ENCODE measurements around the gene YRDC.

Gene YRDC

GRCh38 chr1:37822906-37823815 lies 15.2 kb upstream of the YRDC start:
- Histone ChIP-seq H3K4ac (ENCODE audit: low read depth, low read length) (no peak overlapping the region), H4K8ac (ENCODE audit: low read depth, low read length) (no peak overlapping the region), H3K23ac (ENCODE audit: low read length) (no peak overlapping the region), H2BK12ac (ENCODE audit: low read length) (no peak overlapping the region), H4K91ac (ENCODE audit: low read depth, low read length) (no peak overlapping the region), H3K9me3 (ENCODE audit: insufficient read depth, low read depth, low read length) (no peaks in the 10 kb centered on the region), H3K4me3 (ENCODE audit: low read depth, low read length) (no peak overlapping the region), H3K4me2 (ENCODE audit: low read length) (no peak overlapping the region), H3K4me1 (ENCODE audit: control insufficient read depth in 1 of 2, insufficient read depth in 2 of 2, low read length in 2 of 2) (no peaks in the 10 kb centered on the region), H3K9ac (ENCODE audit: low read length) (no peak overlapping the region), H3K18ac (ENCODE audit: low read length) (no peak overlapping the region), H2AFZ (ENCODE audit: insufficient read depth, low read length, poor library complexity) (no peak overlapping the region), H3K79me2 (ENCODE audit: control insufficient read depth, insufficient read depth, low read length, poor library complexity) (no peaks in the 10 kb centered on the region), H3K79me1 (ENCODE audit: low read length) (no peaks in the 10 kb centered on the region), H3K14ac (ENCODE audit: low read length) (no peak overlapping the region), H3K27me3 (ENCODE audit: insufficient read depth, low read length) (no peaks in the 10 kb centered on the region), H3K27ac (ENCODE audit: low read depth, low read length) (no peak overlapping the region), H2AK5ac (ENCODE audit: low read length) (no peak overlapping the region), H3K36me3 (ENCODE audit: control insufficient read depth in 1 of 2, insufficient read depth in 2 of 2, low read length in 2 of 2) (peaks cover 18 to 33% of the 10 kb centered on the region in 2 experiments), H2BK120ac (ENCODE audit: insufficient read depth, low read length, poor library complexity) (no peak overlapping the region), H2BK5ac (ENCODE audit: low read depth, low read length, poor library complexity) (no peak overlapping the region), H4K12ac (ENCODE audit: low read depth, low read length) (no peak overlapping the region)
- no peak for DNase-seq
- WGBS (ENCODE audit: extremely low coverage, insufficient coverage, insufficient read length) = no CpG with 5 or more reads among the region's 9 CpGs

- no peak overlapping the region for H3K4me3 ChIP-seq (ENCODE audit: low read depth, low read length)
- H3K79me1 ChIP-seq (ENCODE audit: low read length) = no peaks in the 10 kb centered on the region
- no peak overlapping the region for H2BK5ac ChIP-seq (ENCODE audit: low read depth, low read length, poor library complexity)
- H3K36me3 ChIP-seq (ENCODE audit: control insufficient read depth in 1 of 2, insufficient read depth in 2 of 2, low read length in 2 of 2) = peaks cover 18 to 40% of the 10 kb centered on the region in 2 experiments
- H3K4ac ChIP-seq (ENCODE audit: low read depth, low read length) = no peak overlapping the region
- H4K12ac ChIP-seq (ENCODE audit: low read depth, low read length) = no peak overlapping the region
- H3K79me2 ChIP-seq (ENCODE audit: control insufficient read depth, insufficient read depth, low read length, poor library complexity) = no peaks in the 10 kb centered on the region
- no peaks in the 10 kb centered on the region for H3K9me3 ChIP-seq (ENCODE audit: insufficient read depth, low read depth, low read length)
- H3K23ac ChIP-seq (ENCODE audit: low read length) = no peak overlapping the region
- H2AK5ac ChIP-seq (ENCODE audit: low read length) = no peak overlapping the region
- H3K18ac ChIP-seq (ENCODE audit: low read length) = no peak overlapping the region
- H3K14ac ChIP-seq (ENCODE audit: low read length) = no peak overlapping the region
- no peaks in the 10 kb centered on the region for H3K4me1 ChIP-seq (ENCODE audit: control insufficient read depth in 1 of 2, insufficient read depth in 2 of 2, low read length in 2 of 2)
- no peak overlapping the region for H2BK12ac ChIP-seq (ENCODE audit: low read length)
- no peaks in the 10 kb centered on the region for H3K27me3 ChIP-seq (ENCODE audit: insufficient read depth, low read length)
- no peak overlapping the region for H2BK120ac ChIP-seq (ENCODE audit: insufficient read depth, low read length, poor library complexity)
- WGBS (ENCODE audit: extremely low coverage, insufficient coverage, insufficient read length) = no CpG with 5 or more reads among the region's 2 CpGs
- H4K8ac ChIP-seq (ENCODE audit: low read depth, low read length) = no peak overlapping the region
- no peak overlapping the region for H4K91ac ChIP-seq (ENCODE audit: low read depth, low read length)
- H2AFZ ChIP-seq (ENCODE audit: insufficient read depth, low read length, poor library complexity) = no peak overlapping the region
- no peak overlapping the region for H3K27ac ChIP-seq (ENCODE audit: low read depth, low read length)
- no peak overlapping the region for H3K9ac ChIP-seq (ENCODE audit: low read length)
- no peak for DNase-seq
- H3K4me2 ChIP-seq (ENCODE audit: low read length) = no peak overlapping the region
These were observed 13.5 kb upstream of the YRDC start for GRCh38 chr1:37821481-37821880.

DNA sequence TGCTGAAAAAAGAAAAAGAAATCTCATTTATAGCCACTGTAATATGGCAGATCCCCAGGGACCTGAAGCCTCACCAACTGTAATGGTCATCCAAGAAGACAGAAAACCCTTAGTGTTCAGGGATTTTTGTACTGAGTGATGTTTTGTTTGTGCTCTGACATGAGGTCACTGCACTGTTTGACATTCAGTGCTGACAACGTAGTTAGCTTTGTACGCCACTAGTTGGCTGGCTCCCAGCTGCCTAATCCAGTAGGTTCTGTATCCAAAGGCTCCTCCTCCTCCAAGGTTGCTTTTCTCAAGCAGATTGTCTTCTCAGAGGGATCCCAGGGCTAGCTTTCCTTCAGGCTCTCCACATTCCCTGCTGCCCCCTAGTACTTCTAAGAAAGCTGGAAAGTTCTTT lies 9.5 kb upstream of the YRDC start:
- Histone ChIP-seq H3K9ac (ENCODE audit: low read length) (no peak overlapping the region), H3K4me3 (ENCODE audit: low read depth, low read length) (no peak overlapping the region), H3K79me2 (ENCODE audit: control insufficient read depth, insufficient read depth, low read length, poor library complexity) (no peaks in the 10 kb centered on the region), H2AK5ac (ENCODE audit: low read length) (no peak overlapping the region), H3K23ac (ENCODE audit: low read length) (no peak overlapping the region), H2BK12ac (ENCODE audit: low read length) (no peak overlapping the region), H4K91ac (ENCODE audit: low read depth, low read length) (no peak overlapping the region), H3K79me1 (ENCODE audit: low read length) (no peaks in the 10 kb centered on the region), H3K27me3 (ENCODE audit: insufficient read depth, low read length) (no peaks in the 10 kb centered on the region), H3K14ac (ENCODE audit: low read length) (no peak overlapping the region), H4K8ac (ENCODE audit: low read depth, low read length) (no peak overlapping the region), H3K4me2 (ENCODE audit: low read length) (no peak overlapping the region), H4K12ac (ENCODE audit: low read depth, low read length) (no peak overlapping the region), H2BK120ac (ENCODE audit: insufficient read depth, low read length, poor library complexity) (no peak overlapping the region), H3K4me1 (ENCODE audit: control insufficient read depth in 1 of 2, insufficient read depth in 2 of 2, low read length in 2 of 2) (no peaks in the 10 kb centered on the region), H3K9me3 (ENCODE audit: insufficient read depth, low read depth, low read length) (no peaks in the 10 kb centered on the region), H3K27ac (ENCODE audit: low read depth, low read length) (no peak overlapping the region), H3K18ac (ENCODE audit: low read length) (no peak overlapping the region), H2AFZ (ENCODE audit: insufficient read depth, low read length, poor library complexity) (no peak overlapping the region), H3K4ac (ENCODE audit: low read depth, low read length) (no peak overlapping the region), H3K36me3 (ENCODE audit: control insufficient read depth in 1 of 2, insufficient read depth in 2 of 2, low read length in 2 of 2) (peaks cover 30 to 44% of the 10 kb centered on the region in 2 experiments), H2BK5ac (ENCODE audit: low read depth, low read length, poor library complexity) (no peak overlapping the region)
- WGBS (ENCODE audit: extremely low coverage, insufficient coverage, insufficient read length) = no CpG with 5 or more reads among the region's 2 CpGs
- no peak for DNase-seq

DNA sequence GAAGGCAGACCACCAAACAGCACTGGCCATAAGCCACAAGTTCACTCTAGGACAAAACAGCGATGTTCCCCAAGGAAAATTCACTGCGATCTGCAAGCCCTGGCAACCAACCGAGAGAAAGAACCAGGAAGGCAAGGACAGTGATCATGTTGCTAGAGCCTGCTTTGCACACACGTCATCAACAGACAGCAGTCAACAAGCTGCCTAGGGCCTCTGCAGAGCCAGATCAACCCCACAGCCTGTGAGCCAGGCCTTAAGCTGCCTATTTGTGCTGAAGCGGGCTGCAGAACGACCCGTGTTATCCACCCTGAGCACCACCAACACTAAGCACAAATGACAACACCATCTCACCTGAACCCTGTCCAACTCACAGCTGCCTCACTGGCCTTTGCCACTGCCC lies 6.2 kb upstream of the YRDC start:
- no peak overlapping the region for H3K9ac ChIP-seq (ENCODE audit: low read length)
- peaks cover 20 to 28% of the 10 kb centered on the region in 2 experiments for H3K36me3 ChIP-seq (ENCODE audit: control insufficient read depth in 1 of 2, insufficient read depth in 2 of 2, low read length in 2 of 2)
- WGBS (ENCODE audit: extremely low coverage, insufficient coverage, insufficient read length) = no CpG with 5 or more reads among the region's 7 CpGs
- no peak overlapping the region for H2BK12ac ChIP-seq (ENCODE audit: low read length)
- H3K4me2 ChIP-seq (ENCODE audit: low read length) = no peak overlapping the region
- DNase-seq = no peak
- H4K91ac ChIP-seq (ENCODE audit: low read depth, low read length) = no peak overlapping the region
- no peak overlapping the region for H3K14ac ChIP-seq (ENCODE audit: low read length)
- no peak overlapping the region for H3K23ac ChIP-seq (ENCODE audit: low read length)
- H3K4ac ChIP-seq (ENCODE audit: low read depth, low read length) = no peak overlapping the region
- no peak overlapping the region for H2BK120ac ChIP-seq (ENCODE audit: insufficient read depth, low read length, poor library complexity)
- no peaks in the 10 kb centered on the region for H3K79me2 ChIP-seq (ENCODE audit: control insufficient read depth, insufficient read depth, low read length, poor library complexity)
- H2AK5ac ChIP-seq (ENCODE audit: low read length) = no peak overlapping the region
- no peak overlapping the region for H2AFZ ChIP-seq (ENCODE audit: insufficient read depth, low read length, poor library complexity)
- H4K12ac ChIP-seq (ENCODE audit: low read depth, low read length) = no peak overlapping the region
- no peaks in the 10 kb centered on the region for H3K27me3 ChIP-seq (ENCODE audit: insufficient read depth, low read length)
- no peak overlapping the region for H4K8ac ChIP-seq (ENCODE audit: low read depth, low read length)
- H3K4me3 ChIP-seq (ENCODE audit: low read depth, low read length) = no peak overlapping the region
- H3K9me3 ChIP-seq (ENCODE audit: insufficient read depth, low read depth, low read length) = no peaks in the 10 kb centered on the region
- no peak overlapping the region for H2BK5ac ChIP-seq (ENCODE audit: low read depth, low read length, poor library complexity)
- no peak overlapping the region for H3K27ac ChIP-seq (ENCODE audit: low read depth, low read length)
- no peak overlapping the region for H3K18ac ChIP-seq (ENCODE audit: low read length)
- no peaks in the 10 kb centered on the region for H3K79me1 ChIP-seq (ENCODE audit: low read length)
- H3K4me1 ChIP-seq (ENCODE audit: control insufficient read depth in 1 of 2, insufficient read depth in 2 of 2, low read length in 2 of 2) = peaks cover 0 to under 1% of the 10 kb centered on the region in 2 experiments
